ENCODE results near the gene STARD13.

STARD13 gene

DNA sequence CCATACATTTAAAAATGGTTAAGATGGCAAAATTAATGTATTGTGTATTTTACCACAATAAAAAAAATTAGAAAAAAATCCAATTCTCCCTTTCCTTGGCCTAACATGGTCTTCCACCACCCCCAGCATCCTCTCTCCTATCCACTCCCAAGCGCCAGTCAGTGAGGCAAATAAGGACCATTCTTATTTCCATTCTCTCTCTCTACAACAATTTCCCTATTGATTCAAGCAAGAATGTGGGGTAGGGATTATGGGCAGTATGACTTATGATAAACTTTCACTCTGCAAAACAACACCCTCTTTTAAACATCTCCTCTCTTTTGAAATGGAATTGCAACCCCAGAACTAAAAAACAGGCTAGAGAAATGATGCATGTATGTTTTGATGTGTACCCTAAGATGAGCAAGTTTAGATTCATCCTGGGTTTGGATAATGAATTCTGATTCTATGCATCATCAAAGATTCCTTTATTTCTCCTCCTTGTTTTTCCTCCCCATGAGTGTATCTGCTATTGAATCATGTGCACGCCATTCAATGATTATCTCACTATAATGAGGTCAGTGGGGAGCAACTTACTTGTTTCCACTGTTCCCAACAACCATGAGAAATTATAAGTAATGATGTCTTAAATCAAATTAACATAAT is 3.5 kb downstream of the STARD13 start:
- H3K36me3 ChIP-seq (replicated peaks; ENCODE audit: insufficient read depth, low read length), result no peaks in the 10 kb centered on the region
- no peak overlapping the region for H3K4me2 ChIP-seq (ENCODE audit: low read depth, low read length)
- H3K4me3 ChIP-seq (ENCODE audit: low read length), result no peak overlapping the region
- H3K4me1 ChIP-seq (ENCODE audit: low read length), result 0 out of 2 replicates have a peak, but pooled peaks cover 4% of the 10 kb centered on the region
- no peak for TF ChIP-seq EZH2 (optimal IDR thresholded peaks at IDR 0.05; ENCODE audit: low read depth, low read length)
- no peak for TF ChIP-seq EZH2phosphoT487 (IDR thresholded peaks at IDR 0.05; ENCODE audit: low read length)
- TF ChIP-seq, protein P1, sequence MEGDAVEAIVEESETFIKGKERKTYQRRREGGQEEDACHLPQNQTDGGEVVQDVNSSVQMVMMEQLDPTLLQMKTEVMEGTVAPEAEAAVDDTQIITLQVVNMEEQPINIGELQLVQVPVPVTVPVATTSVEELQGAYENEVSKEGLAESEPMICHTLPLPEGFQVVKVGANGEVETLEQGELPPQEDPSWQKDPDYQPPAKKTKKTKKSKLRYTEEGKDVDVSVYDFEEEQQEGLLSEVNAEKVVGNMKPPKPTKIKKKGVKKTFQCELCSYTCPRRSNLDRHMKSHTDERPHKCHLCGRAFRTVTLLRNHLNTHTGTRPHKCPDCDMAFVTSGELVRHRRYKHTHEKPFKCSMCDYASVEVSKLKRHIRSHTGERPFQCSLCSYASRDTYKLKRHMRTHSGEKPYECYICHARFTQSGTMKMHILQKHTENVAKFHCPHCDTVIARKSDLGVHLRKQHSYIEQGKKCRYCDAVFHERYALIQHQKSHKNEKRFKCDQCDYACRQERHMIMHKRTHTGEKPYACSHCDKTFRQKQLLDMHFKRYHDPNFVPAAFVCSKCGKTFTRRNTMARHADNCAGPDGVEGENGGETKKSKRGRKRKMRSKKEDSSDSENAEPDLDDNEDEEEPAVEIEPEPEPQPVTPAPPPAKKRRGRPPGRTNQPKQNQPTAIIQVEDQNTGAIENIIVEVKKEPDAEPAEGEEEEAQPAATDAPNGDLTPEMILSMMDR (IDR thresholded peaks at IDR 0.05; ENCODE audit: low read length), result no peak
- H3K79me2 ChIP-seq (ENCODE audit: low read length), result no peaks in the 10 kb centered on the region
- H3K9ac ChIP-seq (ENCODE audit: low read length), result no peak overlapping the region
- H3K9me2 ChIP-seq (replicated peaks; ENCODE audit: insufficient read depth, low read length), result no peaks in the 10 kb centered on the region
- no peaks in the 10 kb centered on the region for H3K9me3 ChIP-seq (replicated peaks; ENCODE audit: insufficient read depth, low read length)
- no peak for DNase-seq
- no peak overlapping the region for H3K27ac ChIP-seq (ENCODE audit: low read length)
- H2AFZ ChIP-seq (ENCODE audit: low read length), result no peak overlapping the region
- no peaks in the 10 kb centered on the region for H4K20me1 ChIP-seq (ENCODE audit: insufficient read depth, low read length)
- no peaks in the 10 kb centered on the region for H3K27me3 ChIP-seq (replicated peaks; ENCODE audit: insufficient read depth, low read length)
- 0 out of 2 replicates have a peak, but pooled peaks cover 10% of the 10 kb centered on the region for H3F3A ChIP-seq (ENCODE audit: insufficient read depth, low read length)

DNA sequence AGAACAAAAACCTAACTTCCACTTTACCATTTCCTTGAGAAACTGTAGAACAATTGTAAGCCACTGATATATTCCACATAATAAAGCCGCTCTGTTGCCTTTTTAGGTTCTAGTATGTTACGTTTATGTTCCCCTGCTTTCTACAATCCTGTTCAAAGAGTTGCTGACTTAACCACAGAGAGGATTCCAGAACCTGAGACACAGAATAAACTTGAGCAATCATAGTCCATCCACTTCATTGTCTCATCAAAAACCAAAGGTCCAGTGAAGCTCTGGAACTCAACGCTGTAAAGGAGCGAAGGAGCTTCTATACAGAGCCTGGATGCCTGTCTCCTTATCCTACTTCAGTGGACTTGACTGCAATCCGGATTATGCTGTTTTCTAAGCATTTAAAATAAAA is 4.6 kb downstream of the STARD13 start:
- H3K4me2 ChIP-seq (ENCODE audit: low read depth, low read length), result no peak overlapping the region
- no peak overlapping the region for H2AFZ ChIP-seq (ENCODE audit: low read length)
- no peak overlapping the region for H3K4me3 ChIP-seq (ENCODE audit: low read length)
- no peaks in the 10 kb centered on the region for H3K9me2 ChIP-seq (replicated peaks; ENCODE audit: insufficient read depth, low read length)
- H3K4me1 ChIP-seq (ENCODE audit: low read length), result no peaks in the 10 kb centered on the region
- TF ChIP-seq EZH2 (optimal IDR thresholded peaks at IDR 0.05; ENCODE audit: low read depth, low read length), result no peak
- TF ChIP-seq, protein P1 (IDR thresholded peaks at IDR 0.05; ENCODE audit: low read length), result no peak
- no peak for TF ChIP-seq EZH2phosphoT487 (IDR thresholded peaks at IDR 0.05; ENCODE audit: low read length)
- no peak overlapping the region for H3K27ac ChIP-seq (ENCODE audit: low read length)
- no peaks in the 10 kb centered on the region for H3K79me2 ChIP-seq (ENCODE audit: low read length)
- H3K9ac ChIP-seq (ENCODE audit: low read length), result no peak overlapping the region
- DNase-seq, result no peak
- H3K36me3 ChIP-seq (replicated peaks; ENCODE audit: insufficient read depth, low read length), result no peaks in the 10 kb centered on the region
- H4K20me1 ChIP-seq (ENCODE audit: insufficient read depth, low read length), result no peaks in the 10 kb centered on the region
- H3K27me3 ChIP-seq (replicated peaks; ENCODE audit: insufficient read depth, low read length), result no peaks in the 10 kb centered on the region
- H3F3A ChIP-seq (ENCODE audit: insufficient read depth, low read length), result 0 out of 2 replicates have a peak, but pooled peaks cover 8% of the 10 kb centered on the region
- H3K9me3 ChIP-seq (replicated peaks; ENCODE audit: insufficient read depth, low read length), result no peaks in the 10 kb centered on the region

DNA sequence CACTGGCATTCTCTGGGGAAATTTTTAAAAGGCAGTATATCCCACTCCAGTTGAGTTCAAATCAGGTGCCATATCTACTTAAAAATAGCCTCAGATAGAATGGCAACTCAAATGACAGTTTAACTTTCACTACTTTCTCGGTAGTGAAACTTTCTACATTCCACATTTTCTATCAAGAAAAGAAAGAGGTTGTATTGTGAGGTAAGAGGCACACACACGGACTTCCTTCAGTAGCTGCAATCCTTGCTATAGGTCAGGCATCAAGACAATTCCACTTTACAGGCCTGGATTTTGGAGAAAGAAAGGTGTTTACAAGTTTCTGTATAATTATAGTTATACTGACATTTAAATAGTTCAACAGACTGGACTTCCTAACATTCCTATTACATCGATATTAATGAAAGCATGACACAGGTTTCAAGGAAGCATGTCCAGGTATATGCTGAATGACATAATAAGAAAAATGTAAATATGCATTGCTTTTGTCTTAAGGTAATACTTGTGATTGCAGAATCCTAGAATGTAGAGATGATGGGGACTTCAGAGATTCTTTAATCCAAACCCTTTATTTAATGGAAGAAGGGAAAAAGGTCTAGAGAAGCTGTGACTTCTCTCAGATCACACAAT is 5.2 kb downstream of the STARD13 start:
- no peak overlapping the region for H2AFZ ChIP-seq (ENCODE audit: low read length)
- H3K79me2 ChIP-seq (ENCODE audit: low read length), result no peaks in the 10 kb centered on the region
- no peaks in the 10 kb centered on the region for H3K4me1 ChIP-seq (ENCODE audit: low read length)
- no peak overlapping the region for H3K9ac ChIP-seq (ENCODE audit: low read length)
- H3K27ac ChIP-seq (ENCODE audit: low read length), result no peak overlapping the region
- no peaks in the 10 kb centered on the region for H4K20me1 ChIP-seq (ENCODE audit: insufficient read depth, low read length)
- TF ChIP-seq EZH2 (optimal IDR thresholded peaks at IDR 0.05; ENCODE audit: low read depth, low read length) (no peak), EZH2phosphoT487 (IDR thresholded peaks at IDR 0.05; ENCODE audit: low read length) (no peak)
- TF ChIP-seq, protein P1 (IDR thresholded peaks at IDR 0.05; ENCODE audit: low read length), result no peak
- no peaks in the 10 kb centered on the region for H3K27me3 ChIP-seq (replicated peaks; ENCODE audit: insufficient read depth, low read length)
- H3K4me2 ChIP-seq (ENCODE audit: low read depth, low read length), result no peak overlapping the region
- H3K4me3 ChIP-seq (ENCODE audit: low read length), result no peak overlapping the region
- 0 out of 2 replicates have a peak, but pooled peaks cover 3% of the 10 kb centered on the region for H3F3A ChIP-seq (ENCODE audit: insufficient read depth, low read length)
- no peaks in the 10 kb centered on the region for H3K36me3 ChIP-seq (replicated peaks; ENCODE audit: insufficient read depth, low read length)
- no peaks in the 10 kb centered on the region for H3K9me2 ChIP-seq (replicated peaks; ENCODE audit: insufficient read depth, low read length)
- DNase-seq, result no peak
- no peaks in the 10 kb centered on the region for H3K9me3 ChIP-seq (replicated peaks; ENCODE audit: insufficient read depth, low read length)

Measured in MM.1S (cell line).